ENCODE results near the gene GFY.
A peak's percentile ranks its signal among the peaks of the same experiment; 100 is the strongest.
"Not testable (repeated sequence)": the region's sequence is repeated elsewhere in the genome, so short reads cannot be mapped to it uniquely, and the experiment has no call there.

Gene GFY

GRCh38 chr19:49470615-49470978 is 45.4 kb downstream of the GFY start:
- no peak for DNase-seq

DNA sequence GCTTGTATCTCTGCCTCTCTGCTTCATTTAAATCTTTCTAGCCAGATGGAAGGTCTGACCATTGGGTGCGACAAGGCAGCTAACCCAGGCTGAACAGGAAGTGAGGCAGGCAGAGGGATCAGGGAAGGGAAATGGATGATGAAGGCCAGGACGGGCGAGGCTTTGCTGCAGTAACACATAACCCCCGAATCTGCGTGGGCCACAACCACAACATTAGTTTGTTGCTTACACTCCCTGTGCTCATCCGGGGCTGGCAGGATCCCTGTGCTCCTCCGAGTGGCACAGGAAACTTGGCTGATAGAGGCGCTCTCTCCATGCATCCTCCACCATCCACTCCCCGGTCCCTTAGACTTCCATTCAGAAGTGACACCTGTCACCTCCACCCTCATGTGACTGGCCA is 47.7 kb downstream of the GFY start:
- DNase-seq: peak; percentile 32

- DNase-seq: not testable (repeated sequence)
Observed at GRCh38 chr19:49473501-49473867, 48.3 kb downstream of the GFY start.

- peak; percentile 95 for DNase-seq
Observed at GRCh38 chr19:49473868-49474541, 48.8 kb downstream of the GFY start, which contains the start of gene FLT3LG. Gene FLT3LG (plus strand): TSS chr19:49474215. CDS start chr19:49474640, 425 bp downstream.

- DNase-seq: no peak
Observed at GRCh38 chr19:49474542-49474924, 49.3 kb downstream of the GFY start.

GRCh38 chr19:49475191-49475917 is 50.2 kb downstream of the GFY start:
- DNase-seq: peak; percentile 45

DNA sequence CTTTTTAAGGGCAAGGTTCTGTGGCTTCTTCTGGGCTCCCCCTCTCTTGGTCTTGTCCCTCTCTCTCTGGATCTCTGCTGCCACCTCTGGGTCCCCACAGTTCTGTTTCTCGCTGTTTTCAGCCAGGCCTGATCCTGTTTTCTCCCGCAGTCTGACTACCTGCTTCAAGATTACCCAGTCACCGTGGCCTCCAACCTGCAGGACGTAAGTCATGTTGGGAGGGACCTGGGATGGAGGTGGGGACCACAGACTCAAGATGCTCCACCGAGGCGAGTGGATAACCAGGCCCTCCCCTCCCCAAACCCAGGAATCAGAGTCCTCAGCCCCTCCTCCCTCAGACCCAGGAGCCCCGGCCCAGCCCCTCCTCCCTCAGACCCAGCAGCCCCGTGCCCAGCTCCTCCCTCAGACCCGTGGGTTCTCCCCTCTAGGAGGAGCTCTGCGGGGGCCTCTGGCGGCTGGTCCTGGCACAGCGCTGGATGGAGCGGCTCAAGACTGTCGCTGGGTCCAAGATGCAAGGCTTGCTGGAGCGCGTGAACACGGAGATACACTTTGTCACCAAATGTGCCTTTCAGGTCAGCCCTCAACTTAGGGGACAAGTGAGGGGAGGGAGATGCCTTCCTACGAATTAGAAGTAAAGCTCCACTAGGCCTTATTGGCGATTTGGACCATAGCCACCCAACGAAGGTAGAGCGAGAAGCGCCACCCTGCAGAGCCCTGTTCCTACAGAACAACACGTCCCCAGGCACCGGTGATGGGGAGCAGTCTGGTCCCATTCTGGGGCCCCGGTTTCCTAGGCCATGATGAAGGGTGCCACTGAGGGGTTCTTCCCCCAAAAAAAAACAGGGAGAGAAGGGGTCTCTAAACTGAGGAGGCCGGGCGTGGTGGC is 51.0 kb downstream of the GFY start:
- DNase-seq: peak; percentile 80

All from CD4-positive, alpha-beta T cell treated with Interleukin-17A for 4 hours (primary cell).